Measurements from ENCODE around the gene MMD.

DNA sequence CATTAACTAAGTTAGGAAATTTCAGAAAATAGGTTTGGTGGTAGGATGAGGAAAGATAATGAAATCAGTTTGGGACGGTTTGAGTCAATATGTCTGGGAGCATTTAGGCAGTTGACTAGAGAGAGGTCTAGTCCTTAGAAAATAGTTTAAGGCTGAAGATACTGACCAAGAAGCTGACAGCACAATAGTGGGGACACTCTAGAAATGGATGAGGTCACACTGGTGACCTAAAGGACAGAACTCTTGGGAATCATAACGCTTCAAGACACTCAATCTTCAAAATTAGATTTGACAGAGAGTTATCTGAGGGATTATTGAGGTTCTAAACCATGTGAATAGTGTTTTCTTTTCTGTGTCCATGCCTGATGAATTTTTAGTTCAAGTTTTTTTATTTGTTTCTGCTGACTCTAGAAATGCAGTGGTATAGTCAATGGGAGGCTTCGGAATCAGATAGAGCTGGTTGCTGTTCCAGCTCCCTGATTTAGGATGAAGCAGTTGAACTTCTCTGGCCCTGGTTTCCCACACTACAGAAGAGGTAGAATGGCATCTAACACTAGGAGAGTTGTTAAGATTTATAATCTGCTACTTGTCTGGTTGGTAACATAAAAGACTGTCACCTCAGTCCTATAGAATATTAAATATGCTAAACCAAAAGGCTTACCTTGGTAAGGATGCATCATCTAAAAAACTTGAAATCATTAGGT is 29.7 kb downstream of the MMD start:
- TF ChIP-seq, protein P1, sequence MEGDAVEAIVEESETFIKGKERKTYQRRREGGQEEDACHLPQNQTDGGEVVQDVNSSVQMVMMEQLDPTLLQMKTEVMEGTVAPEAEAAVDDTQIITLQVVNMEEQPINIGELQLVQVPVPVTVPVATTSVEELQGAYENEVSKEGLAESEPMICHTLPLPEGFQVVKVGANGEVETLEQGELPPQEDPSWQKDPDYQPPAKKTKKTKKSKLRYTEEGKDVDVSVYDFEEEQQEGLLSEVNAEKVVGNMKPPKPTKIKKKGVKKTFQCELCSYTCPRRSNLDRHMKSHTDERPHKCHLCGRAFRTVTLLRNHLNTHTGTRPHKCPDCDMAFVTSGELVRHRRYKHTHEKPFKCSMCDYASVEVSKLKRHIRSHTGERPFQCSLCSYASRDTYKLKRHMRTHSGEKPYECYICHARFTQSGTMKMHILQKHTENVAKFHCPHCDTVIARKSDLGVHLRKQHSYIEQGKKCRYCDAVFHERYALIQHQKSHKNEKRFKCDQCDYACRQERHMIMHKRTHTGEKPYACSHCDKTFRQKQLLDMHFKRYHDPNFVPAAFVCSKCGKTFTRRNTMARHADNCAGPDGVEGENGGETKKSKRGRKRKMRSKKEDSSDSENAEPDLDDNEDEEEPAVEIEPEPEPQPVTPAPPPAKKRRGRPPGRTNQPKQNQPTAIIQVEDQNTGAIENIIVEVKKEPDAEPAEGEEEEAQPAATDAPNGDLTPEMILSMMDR (IDR thresholded peaks at IDR 0.05), result no peak
- TF ChIP-seq ZFX (IDR thresholded peaks at IDR 0.05; ENCODE audit: borderline replicate concordance), result no peak
